Daoy (cell line): ENCODE measurements around the gene PPP4R4. TPM values are rescaled to one million over a fixed set of nuclear protein-coding genes. Genes with fewer than 3 reads are reported as not detected.
"Not testable (repeated sequence)": the region's sequence is repeated elsewhere in the genome, so short reads cannot be mapped to it uniquely, and the experiment has no call there.

ENCODE experiments used
- DNase-seq: peaks from one replicate; pipeline ENCODE4 v3.0.0-alpha.2; 2015; ENCODE audit warnings: low read depth
- total RNA-seq: library from RNA; depleted of rRNA; stranded (reverse); fragments of >200 nt; shearing (Covaris generic); gene quantifications from 2 replicates; pipeline ENCODE4 v1.2.3, GENCODE V29; 2014

Gene PPP4R4
- total RNA-seq, 1 experiment from 2014 or later: 17.6 TPM

DNA sequence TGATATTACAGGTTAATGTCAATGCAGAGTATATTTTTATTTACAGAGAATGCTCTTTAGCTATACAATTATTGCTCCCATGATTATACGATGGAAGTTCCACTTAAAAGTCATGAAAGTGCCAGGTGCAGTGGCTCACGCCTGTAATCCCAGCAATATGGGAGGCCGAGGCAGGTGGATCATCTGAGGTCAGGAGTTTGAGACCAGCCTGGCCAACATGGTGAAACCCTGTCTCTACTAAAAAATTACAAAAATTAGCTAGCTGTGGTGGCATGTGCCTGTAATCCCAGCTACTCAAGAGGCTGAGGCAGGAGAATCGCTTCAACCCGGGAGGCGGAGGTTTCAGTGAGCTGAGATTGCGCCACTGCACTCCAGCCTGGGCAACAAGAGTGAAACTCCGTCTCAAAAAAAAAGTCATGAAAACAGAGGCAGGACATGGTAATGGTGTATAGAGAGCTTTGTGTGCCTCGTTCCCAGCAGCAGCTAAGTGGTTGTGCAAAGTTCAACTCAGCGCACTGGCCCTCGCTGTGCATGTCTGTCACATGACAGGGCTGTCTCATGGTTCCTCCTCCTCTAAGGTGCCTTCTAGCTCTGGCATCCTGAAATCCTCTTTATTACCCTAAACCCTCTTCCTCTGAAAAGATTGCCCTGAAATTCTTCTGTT is 102.9 kb downstream of the PPP4R4 start:
- DNase-seq: not testable (repeated sequence)

DNA sequence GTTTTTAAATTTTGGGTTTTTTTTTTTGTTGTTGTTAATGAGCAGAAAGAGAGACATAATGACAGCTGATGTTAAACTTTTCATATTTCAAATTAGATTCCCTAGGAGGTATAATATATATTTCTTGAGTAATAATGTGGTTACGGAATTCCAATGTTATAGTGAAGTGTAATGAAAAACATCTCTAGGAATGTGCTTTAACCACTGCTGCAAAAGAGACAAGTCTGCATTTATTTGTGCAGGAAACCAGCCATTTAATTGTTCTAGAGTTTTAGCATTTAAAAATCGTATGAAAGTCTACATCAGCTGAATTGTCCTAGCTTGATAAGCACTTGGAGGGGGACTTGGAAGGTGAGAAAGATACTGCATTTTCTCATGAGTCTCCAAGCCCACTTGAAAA is 104.6 kb downstream of the PPP4R4 start:
- DNase-seq: no peak

DNA sequence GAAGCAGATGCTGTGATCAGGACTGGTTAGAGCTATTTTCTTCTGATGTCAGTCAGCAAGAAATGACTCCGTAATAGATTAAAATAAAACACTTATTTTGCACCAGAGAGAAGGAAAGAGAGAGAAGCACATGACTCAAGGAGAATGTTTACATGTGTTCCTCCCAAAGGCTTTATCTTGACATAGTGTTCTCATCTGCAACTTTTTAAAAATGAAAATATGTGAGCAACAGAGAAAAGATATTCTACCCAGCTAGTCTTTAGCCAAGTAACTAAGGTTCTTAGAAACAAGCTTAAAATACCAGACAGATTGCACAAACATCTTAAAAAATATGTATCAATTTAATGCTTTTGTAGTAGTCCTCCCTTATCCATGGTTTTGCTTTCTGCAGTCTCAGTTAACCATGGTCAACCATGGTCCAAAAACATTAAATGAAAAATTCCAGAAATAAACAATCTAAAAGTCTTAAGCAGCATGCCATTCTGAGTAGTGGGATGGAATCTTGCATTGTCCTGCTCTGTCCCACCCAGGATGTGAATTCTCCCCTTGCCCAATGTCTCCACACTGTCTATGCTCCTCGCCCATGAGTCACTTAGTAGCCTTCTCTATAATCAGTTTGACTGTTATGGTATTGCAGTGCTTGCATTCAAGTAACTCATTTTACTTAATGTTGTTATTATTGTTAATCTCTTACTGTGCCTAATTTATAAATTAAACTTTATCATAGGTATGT is 109.0 kb downstream of the PPP4R4 start:
- DNase-seq: no peak

DNA sequence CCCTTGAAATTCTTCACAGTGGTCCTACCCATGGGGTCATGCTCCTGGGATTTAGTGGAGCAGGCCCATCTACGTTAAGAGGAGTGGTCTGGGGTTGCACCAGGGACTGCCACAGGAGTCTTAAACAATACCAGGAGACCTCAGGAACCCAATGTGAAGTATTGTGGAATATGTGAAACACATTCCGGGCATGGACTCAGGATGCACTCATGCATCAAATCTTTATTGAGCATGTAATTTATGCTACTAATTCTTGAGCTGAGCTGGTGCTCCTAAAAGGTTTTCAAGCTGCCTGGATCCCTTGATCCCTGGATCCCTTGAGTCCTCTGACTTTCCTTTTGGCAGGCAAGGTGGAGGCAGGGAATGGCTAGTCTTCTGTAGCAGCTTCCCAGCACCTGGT is 110.1 kb downstream of the PPP4R4 start:
- DNase-seq: no peak

DNA sequence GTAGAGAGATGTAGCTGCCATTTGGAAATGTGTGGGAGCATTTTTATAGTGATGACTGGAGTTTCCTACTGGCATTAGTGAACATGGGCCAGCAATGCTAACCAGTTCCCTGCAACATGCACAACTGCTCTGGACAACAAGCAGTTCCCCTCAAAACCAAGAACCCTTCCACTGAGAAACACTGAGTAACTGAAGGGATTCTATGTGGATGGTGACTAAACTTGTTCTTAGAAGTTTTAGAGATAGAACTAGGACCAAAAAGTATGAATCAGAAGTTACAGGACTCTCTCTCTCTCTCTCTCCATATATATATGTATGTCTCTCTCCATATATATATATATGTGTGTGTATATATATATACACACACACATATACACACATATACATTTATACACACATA is 111.0 kb downstream of the PPP4R4 start:
- no peak for DNase-seq

DNA sequence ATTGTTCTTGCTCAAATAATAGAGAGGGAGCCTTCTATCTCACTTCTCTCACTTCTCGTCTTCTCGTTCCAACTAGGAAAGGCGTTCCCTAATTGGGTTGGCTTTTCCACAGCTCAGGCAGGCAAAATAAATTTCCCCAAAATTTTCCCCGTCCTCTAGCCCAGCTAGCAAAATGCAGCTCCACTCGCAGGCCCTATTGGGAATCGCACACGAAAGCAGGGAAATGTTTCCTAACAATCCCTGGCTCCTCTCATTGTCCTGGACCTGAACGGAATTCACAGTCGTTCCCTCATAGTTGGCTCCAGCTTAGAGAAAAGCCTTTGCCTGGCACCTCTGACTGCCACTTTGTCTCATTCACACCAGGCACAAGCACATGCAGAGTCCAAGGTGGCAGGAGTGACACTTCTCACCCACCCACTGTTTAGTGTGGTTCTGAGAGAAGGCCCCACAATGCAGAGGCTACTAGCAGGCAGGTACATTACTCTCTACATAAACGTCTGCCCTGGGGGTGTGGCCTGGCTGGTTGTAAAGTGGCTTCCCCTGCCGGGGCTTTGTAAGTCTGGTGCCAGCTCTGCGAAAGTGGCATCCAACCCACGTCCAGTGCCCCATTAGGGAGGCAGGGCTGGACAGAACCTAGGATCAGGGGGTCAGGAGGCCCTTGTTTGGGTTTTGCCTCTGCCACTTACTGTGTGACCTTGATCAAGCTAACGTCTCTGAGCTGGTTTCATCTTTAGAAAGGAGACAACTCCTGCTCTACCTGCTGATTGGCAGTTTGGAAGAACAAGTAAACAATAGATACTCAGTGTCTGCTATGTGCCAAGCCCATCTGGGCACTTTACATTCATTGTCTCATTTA is 114.7 kb downstream of the PPP4R4 start:
- DNase-seq: no peak

DNA sequence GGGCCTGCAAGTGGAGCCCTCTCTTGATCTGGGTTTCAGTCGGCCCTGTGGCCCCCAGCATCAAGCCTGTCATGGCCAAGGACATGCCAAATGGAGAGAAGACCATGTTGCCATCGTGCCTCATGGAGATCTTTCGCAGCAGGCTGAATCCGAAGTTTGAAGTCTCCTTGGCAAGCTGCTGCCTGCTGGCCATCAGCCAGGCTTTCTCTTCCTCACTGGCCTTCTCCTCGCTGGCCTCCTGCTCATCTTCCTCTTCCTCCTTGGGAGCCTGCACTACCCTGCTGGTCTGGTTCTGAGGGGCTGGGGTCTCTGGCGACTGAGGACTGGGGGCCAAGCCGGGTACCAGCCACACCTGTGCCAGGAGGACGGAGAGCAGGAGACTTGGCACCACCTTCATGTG is 116.1 kb downstream of the PPP4R4 start:
- DNase-seq: no peak

DNA sequence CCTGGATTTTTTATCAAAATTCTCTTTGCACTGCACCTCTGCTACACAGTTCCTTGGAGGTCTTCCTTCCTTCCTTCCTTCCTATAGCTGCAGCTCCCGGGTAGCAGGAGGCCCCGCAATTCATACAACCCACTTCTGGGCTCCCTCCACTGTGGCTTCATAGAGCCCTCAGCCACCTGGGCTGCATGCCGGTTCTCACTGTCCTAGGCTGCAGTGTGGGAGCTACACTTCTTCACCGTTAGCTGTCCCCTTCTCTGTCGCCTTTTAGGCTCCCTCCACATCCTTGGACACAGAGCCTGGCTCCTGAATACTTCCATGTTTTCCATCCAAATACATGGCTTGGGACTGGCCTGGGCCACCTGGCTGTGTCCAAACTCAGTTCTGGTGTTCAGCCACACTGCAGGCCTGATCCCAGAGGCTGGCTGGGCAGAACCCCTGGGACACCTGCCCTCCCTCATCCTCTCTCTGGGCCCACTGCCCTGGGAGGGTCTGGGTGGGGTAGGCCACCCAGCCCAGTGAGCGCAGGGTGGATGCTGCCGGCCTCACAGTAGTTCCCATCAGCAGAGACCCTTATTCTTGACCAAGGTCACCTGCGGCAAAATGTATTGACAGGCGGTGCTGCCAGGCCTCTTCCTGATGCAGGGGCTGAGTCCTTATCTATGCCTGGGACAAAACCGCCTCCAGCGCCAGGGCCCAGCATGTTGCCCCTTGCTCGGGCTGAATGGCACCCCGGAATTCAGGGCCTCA is 117.2 kb downstream of the PPP4R4 start:
- DNase-seq: no peak

DNA sequence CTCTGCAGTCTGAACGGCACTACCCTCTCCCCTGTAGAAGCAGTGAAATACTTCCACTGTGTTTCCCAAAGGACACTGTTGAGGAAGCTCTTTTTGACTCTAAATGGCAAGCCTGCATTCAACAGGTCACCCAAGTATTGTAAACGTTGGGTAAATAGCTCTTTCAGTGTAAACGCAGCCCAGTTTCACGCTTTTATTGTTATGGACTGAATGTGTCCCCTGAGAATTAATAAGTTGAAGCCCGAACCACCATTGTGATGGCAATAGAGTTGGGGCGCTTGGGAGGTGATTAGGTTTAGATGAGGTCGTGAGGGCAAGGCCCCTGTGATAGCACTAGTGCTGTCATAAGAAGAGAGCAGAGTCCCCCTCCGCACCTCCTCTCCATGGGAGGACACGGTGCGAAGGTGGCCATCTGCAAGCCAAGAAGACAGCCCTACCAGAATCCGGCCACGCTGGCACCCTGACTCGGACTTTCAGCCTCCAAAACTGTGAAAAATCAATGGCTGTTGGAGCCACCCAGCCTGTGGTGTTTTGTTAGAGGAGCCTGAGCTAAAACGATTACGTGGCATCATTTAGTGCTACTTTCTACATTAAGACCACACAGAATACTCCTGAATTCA is 117.9 kb downstream of the PPP4R4 start:
- no peak for DNase-seq

DNA sequence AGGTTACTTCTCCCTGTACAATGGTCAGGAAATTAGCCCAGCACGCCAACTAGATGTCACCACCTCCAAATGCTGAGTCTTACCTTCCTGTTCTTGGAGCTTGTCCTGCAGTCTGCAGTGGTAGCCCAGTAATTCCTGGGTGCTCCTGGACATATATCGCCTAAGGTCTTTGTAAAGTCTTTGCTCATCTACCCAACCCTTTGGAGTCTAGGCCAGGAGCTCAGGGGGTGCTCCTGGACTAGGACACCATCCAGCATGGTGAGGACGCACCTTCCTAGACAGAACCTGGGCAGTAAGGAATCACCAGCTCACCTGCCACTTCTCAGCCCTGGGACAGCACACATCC is 118.4 kb downstream of the PPP4R4 start:
- DNase-seq: no peak

DNA sequence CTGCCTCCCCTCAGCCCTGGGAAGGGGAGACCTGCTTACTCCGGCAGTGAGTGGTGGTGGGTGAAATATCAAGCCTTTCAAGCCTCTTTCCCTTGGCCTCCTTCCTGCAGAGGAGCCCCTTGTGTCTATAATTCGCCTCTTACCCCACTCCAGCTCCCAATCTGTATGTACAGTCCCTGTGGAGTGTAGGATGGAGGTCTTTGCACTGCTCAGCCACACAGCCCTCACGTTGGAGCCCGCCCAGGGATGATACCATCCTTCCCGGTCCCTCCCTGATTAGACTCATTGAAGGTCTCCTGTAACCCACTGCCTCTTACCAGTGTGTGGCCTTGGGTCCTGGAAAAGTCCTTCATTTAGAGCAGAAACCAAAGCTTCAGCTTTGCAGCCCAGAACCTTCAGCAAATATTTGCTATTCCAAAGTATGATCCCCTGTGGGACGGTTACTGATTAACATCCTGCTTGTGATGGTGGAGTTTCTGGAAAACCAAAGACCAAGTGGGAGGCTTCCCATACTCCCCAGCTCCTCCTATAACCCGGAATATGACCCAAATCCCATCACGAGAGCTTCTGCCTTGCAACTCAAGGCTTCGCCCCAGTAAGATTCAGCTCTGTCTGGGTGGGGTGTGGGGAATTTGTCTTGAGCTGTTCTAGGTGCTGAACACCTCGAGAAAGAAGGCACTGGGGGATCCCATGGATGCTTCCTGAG is 118.9 kb downstream of the PPP4R4 start, which contains the start of gene SERPINA10:
SERPINA10 (minus strand) TSS at position 397 of the 706 bp plus-strand sequence. CDS start 2,675 bp downstream, outside the sequence.
- no peak for DNase-seq

DNA sequence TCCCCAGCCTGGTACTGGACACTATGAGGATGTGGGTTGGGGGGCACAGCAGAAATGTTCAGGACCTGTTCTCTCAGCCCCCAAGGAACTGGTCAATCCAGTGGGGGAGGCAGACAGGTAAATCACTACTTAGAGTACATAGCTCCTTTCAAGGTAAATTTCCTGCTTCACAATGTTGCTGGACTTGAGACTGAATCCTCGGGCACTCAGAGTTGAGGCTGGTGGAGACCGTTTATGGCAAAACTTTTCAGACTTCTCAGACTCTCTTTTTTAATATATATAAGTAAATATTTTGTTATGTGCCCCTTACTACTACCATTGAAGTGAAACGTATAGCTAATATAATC is 119.4 kb downstream of the PPP4R4 start:
- DNase-seq: no peak

DNA sequence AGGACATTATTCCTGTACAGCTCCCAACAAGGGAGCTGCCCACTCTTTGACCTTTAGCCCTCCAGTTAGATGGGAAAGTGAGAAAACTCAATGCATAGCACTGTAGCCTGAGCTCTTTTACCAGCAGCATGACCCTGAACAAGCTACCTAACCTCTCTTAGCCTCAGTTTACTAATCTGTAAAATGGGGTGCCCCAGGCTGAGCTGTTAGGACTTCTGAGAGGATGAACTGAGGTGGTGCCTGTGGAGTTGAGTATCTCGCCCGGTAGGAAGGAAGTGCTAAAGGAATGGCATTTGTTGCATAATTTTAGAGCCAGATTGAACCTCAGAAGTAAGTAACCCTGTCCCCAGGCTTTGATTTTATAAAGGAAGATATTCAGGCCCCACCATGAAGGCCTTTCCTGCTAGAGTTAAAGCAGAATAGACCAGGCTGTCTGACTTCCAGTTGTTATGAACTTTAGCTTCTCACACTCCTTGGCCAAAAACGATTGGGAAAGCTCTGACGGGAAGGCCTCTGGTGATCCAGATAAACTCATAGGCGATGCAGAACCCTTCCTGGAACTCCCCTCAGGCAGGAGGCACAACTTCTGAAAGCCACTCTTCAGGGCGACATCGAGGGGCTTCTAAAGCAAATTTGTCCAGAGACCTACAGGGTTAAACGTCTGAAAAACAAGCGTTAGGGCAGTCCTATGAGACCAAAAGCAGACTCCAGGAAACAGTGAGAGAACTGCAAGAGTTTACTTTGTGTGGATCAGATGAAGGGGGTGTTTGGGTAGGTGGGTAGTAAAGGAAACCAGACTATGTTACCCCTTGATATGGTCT is 121.4 kb downstream of the PPP4R4 start:
- DNase-seq: no peak

DNA sequence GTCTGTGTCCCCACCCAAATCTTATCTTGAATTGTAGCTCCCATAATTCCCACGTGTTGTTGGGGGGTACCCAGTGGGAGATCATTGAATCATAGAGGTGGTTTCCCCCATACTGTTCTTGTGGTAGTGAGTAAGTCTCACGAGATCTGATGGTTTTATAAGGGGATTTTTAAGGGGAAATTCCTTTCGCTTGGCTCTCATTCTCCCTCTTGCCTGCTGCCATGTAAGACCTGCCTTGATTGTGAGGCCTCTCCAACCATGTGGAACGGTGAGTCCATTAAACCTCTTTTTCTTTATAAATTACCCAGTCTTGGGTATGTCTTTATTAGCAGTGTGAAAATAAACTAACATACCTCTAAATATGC is 122.0 kb downstream of the PPP4R4 start:
- not testable (repeated sequence) for DNase-seq

DNA sequence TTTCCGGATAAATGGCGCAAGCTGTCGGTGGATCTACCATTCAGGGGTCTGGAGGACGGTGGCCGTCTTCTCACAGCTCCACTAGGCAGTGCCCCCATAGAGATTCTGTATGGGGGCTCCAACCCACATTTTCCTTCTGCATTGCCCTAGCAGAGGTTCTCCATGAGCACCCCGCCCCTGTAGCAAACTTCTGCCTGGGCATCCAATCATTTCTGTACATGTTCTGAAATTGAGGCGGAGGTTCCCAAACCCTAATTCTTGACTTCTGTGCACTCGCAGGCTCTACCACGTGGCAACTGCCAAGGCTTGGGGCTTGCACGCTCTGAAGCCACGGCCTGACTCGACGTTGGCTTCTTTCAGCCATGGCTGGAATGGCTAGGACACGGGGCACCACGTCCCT is 124.0 kb downstream of the PPP4R4 start:
- DNase-seq: no peak

DNA sequence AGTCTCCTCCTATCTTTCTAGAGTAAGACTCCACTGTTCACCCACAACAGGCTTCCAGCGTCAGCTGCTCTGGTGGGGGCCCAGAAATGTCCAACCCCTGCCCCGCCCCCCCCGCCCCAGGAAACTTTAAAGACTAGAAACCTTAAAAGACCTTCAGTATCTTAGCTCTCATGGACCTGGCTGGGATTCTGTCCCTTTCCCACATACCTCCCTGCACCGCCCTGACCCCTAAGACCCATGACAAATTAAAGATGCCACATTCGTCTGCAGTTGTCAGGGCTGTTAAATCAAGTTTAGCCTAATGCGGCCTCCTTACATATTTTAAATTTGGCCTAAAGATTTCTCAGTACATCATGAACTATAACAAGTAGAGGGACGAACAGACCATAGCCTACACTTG is 129.0 kb downstream of the PPP4R4 start:
- no peak for DNase-seq

DNA sequence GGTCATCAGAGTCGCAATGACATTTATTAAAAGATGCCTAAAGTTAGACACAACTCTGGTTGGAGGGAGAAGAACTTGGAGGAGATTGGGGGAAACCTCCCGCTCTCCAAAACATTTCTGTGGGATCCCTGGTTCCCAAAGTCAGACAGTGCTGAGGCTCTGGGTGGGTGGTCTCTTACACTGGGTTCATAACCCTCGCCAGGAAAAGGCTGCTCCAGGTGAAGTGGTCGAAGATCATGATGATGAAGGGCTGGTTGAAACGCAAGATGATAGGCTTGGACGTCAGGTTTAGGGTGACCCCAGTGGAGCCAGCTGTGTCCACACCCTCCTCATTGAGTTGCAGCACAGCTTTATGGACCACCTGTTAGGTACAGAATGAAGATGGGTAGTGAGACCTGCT is 130.1 kb downstream of the PPP4R4 start:
- no peak for DNase-seq

DNA sequence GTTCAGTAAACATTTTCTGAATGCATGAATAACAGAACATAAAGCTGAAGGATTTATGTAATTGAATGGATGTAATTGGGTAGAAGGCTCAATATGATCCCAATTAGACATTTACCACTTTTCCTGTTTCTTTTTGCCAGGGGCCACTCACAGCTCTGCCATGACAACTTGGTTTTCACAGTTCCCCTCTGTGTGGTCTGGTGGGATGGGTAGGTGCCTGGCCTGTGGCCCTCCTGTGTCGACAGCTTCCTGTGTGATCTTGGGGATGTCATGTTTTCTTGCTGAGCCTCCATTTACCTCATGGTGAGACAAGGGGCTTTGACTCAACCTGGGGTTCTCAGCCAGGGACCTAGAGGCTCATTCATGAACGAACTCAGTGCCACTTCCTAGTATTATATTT is 131.5 kb downstream of the PPP4R4 start:
- no peak for DNase-seq

DNA sequence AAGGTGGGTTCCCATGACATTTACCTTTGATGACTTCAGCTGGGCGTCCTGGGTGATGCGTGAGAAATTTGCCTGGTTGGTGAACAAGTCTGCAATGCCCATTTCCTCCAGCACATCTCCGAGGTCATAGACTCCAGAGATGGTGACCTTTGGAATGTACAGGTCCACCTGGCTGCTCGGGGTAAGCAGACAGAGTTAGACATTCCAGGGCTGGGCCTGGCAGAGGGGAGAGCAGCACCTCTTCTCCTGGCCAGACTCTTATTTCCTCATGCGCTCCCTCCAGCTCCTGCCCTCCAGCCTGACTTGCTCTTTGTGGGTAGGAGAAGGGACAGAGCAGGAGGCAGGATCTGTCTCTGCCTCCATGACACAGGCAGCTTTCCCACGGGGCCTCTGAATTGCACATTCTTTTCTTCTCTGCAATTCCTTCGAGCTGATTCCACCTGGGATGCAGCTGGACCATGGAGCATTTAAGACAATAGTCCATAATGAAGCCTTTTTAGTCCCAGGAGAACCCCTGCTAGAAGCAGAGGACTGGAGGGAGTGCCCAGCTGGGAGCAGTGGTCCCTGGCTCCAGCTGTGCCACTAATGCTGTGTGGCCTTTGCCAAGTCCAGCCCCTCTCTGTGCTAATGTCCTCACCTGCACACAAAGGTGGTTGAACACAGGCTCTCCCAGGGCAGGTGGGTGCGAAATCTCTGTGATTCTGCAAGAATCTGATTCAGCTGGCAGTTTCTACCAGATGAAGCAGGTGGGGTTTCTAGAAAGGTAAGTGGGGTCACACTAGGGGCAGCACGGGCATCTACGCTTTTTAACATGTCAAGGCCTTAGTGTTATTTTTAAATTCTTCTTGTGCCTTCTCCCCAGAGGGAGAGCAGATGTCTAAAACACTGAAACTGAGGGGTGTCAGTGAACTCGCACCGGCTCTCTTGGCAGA is 132.2 kb downstream of the PPP4R4 start:
- no peak for DNase-seq
